GM18870 (cell line): ENCODE measurements around the gene TMPRSS11E.
"Not testable (repeated sequence)": the region's sequence is repeated elsewhere in the genome, so short reads cannot be mapped to it uniquely, and the experiment has no call there.

Experiments used
- ATAC-seq: cut with Tn5 transposase; IDR thresholded peaks from one replicate; pipeline ENCODE4 v1.9.1; 2021; ENCODE audit warnings: moderate library complexity; ENCODE audit not compliant: unreplicated experiment

Gene TMPRSS11E

DNA sequence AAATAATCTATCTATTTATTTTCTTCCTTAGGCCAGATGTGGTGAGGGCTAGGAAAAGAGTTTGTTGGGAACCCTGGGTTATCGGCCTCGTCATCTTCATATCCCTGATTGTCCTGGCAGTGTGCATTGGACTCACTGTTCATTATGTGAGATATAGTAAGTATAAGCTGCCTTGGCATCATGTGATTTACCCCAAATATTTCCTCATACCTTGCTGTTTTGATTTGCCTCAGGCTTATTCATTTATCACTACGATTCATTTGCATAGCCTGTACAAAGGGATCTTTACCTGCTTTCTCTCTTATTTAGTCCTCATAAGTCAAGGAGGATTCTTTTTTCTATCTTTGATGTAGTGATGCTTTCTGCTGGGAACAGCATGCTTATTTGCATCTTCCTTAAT, 14.5 kb downstream of the TMPRSS11E start:
- no peak for ATAC-seq

GRCh38 chr4:68462691-68463090, 15.4 kb downstream of the TMPRSS11E start:
- no peak for ATAC-seq

GRCh38 chr4:68463796-68464195, 16.5 kb downstream of the TMPRSS11E start:
- ATAC-seq, result no peak

DNA sequence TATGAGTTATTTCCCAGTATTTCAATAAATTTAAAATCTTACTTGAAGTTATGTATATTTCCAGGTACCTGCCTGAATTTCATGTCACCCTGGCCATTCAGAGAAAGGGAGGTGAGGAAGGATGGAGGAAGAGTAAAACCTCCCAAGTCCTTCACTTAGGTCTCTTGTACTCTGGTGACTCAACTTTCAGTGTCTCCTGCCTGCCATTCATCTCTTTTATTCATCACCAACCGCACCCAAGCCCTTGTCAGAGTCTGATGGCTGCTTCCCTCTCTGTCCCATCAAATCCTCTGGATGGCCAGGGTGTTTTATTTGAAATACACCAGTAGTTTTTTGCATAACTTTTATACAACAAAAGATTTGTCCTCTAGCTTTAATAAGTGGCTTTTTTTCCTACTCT, 17.8 kb downstream of the TMPRSS11E start:
- ATAC-seq, result no peak

GRCh38 chr4:68466185-68466584, 18.9 kb downstream of the TMPRSS11E start:
- ATAC-seq, result no peak

- ATAC-seq, result no peak
Observed at GRCh38 chr4:68466751-68467150, 19.5 kb downstream of the TMPRSS11E start.

DNA sequence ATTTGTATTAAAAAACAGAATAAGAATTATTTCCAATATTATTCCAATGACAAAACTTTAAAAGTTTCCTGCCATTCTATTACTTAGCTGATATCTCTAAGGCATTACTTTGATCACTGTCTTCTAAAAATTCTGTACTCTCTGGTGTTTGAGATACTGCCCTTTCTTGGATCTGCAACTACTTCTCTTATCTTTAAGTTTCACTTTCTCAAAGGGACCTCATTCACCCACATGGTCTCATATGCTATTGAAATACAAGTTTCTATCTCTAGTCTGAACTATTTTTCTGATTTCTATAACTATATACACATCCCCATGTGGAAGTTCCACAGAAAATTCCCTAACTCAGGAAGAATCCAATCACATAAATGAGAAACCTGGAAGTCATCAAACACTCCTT, 22.2 kb downstream of the TMPRSS11E start:
- no peak for ATAC-seq

DNA sequence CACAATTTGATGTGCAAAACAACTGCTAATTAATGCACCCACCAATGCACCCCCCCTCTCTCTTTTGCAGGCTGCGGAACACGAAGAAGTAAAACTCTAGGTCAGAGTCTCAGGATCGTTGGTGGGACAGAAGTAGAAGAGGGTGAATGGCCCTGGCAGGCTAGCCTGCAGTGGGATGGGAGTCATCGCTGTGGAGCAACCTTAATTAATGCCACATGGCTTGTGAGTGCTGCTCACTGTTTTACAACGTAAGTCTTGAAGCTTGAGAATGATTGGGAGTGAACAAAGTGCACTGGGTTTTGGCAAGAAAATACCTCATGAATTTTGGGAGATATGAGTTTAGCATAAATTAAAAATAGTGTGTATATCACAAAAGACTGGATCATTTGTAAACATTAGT, 28.9 kb downstream of the TMPRSS11E start:
- ATAC-seq, result no peak

DNA sequence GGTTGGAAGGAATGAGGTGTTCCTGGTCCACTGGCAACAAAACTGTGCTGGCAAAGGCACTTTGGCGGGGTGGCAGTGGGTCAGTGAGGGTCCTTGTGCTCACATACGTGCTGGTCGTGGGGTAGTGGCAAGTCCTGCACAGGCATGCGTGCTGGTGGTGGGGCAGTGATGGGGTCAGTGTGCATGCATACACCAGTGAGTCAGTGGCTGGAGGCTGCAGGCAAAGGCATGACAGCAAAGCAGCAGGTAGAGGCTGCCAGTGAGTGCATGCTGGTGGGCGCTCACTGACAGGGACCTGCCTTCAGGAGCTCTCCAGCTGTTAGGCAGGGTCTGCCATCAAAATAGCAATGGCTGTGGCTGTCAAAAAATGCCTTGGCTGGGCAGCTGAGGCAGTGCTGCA, 42.1 kb downstream of the TMPRSS11E start:
- ATAC-seq, result no peak

- no peak for ATAC-seq
Observed at GRCh38 chr4:68490826-68491457, 43.7 kb downstream of the TMPRSS11E start.

- ATAC-seq, result no peak
Observed at GRCh38 chr4:68494688-68495087, 47.4 kb downstream of the TMPRSS11E start.

- ATAC-seq, result peak; percentile 88
Observed at GRCh38 chr4:68498413-68499007, 51.2 kb downstream of the TMPRSS11E start.

DNA sequence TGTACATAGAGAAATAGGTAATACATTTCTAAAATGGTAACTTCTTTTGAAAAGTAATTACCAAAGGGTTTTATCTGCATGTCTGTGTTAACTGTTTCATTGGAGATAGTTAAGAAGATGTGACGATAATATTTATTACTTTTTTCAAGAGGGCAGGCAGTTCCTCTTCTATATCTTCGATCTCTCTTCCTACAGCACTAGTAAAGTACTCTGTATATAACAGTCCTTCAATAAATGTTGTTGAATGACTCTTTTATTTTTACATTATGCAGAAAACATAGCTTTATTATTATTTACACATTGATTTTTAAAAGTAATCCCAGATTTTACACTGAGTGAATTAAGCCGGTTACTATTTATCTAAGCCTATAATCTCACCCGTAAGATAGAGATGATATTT, 51.8 kb downstream of the TMPRSS11E start:
- no peak for ATAC-seq

DNA sequence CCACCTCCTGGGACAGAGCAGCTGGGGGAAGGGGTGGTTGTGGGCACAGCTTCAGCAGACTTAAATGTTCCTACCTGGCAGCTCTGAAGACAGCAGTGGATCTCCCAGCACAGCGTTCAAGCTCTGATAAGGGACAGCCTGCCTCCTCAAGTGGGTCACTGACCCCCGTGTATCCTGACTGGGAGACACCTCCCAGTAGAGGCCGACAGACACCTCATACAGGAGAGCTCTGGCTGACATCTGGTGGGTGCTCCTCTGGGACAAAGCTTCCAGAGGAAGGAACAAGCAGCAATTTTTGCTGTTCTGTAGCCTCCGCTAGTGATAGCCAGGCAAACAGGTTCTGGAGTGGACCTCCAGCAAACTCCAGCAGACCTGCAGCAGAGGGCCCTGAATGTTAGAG, 56.2 kb downstream of the TMPRSS11E start:
- ATAC-seq, result not testable (repeated sequence)

DNA sequence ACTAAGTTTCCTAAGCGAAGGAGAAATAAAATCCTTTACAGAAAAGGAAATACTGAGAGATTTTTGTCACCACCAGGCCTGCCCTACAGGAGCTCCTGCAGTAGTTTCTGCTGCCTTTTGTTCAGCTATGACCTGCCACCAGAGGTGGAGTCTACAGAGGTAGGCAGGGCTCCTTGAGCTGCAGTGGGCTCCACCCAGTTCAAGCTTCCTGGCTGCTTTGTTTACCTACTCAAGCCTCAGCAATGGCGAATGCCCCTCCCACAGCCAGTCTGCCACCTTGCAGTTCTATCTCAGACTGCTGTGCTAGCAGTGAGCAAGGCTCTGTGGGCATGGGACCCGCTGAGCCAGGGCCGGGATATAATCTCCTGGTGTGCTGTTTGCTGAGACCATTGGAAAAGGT, 57.6 kb downstream of the TMPRSS11E start:
- ATAC-seq, result not testable (repeated sequence)

GRCh38 chr4:68505452-68505851, 58.2 kb downstream of the TMPRSS11E start:
- peak; percentile 77 for ATAC-seq

DNA sequence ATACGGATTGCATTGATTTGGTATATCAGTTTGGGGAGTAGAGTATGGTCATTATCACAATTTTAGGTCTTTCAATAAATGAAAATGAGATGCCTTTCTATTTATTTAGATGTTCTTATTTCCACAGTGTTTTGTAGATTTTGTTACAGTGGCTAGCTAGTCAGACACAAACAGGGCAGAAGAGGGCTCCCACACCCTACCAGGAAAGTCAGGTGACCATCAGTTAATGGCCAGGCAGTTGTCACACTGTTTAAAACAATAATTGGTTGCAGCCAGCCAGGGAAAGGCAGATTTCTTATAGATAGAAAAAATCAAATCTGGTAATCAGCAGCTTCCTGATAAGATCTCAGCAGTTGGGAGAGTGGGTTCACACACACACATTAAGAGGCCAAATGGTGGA, 71.6 kb downstream of the TMPRSS11E start:
- ATAC-seq, result no peak

DNA sequence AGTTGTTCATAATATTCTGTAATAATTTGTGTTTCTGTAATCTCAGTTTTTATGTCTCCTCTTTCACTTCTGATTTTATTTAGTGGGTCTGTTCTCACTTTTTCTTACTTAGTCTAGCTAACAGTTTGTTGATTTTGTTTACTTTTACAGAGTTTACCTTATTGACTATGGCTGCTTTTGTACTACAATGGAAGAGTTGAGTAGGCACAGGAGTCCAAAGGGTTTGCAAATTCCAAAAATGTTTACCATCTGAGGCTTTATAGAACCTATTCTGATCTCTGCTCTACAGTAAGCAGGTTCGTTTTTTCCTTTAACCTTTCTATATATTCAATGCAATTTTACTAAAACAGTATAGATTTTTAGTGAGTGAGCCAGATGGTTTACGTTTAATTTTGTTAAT, 73.7 kb downstream of the TMPRSS11E start:
- ATAC-seq, result no peak

GRCh38 chr4:68522232-68522631, 75.0 kb downstream of the TMPRSS11E start:
- ATAC-seq, result not testable (repeated sequence)

GRCh38 chr4:68535974-68536373, 88.7 kb downstream of the TMPRSS11E start:
- no peak for ATAC-seq

DNA sequence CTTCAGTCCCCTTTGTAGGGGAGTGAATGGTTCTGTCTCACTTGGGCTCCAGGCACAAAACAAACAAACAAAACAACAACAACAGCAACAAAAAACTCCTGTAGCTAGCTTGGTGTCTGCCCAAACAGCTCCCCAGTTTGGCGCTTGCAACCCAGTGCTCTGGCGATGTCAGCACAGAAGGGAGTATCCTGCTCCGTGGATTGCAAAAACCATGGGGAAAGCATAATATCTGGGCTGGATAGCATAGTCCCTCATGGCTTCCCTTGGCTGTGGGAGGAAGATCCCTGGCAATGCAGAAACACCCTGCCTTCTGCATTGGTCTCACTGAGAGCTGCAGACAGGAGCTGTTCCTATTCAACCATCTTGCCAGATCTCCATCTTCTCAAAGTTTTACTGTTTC, 89.1 kb downstream of the TMPRSS11E start:
- ATAC-seq, result no peak

- ATAC-seq, result not testable (repeated sequence)
Observed at GRCh38 chr4:68542742-68543141, 95.5 kb downstream of the TMPRSS11E start.
